Measurements from ENCODE around the gene HOXB5. TPM values are rescaled to one million over a fixed set of nuclear protein-coding genes. Genes with fewer than 3 reads are reported as not detected.
A peak's percentile ranks its signal among the peaks of the same experiment; 100 is the strongest.

HOXB5 gene
- total RNA-seq: 2.4 TPM

GRCh38 chr17:48593126-48593829, at the start of gene HOXB5:
TSS of gene HOXB5 (minus strand) at chr17:48593779. CDS start at chr17:48593682, 97 bp downstream.
- DNase-seq (ENCODE audit: low spot score) (no peak), ATAC-seq (no peak)
- intact Hi-C loops (cut with DNase I): loop anchor here (5.0 kb wide), 1 partner anchor 101 kb away; no protein-coding TSS in a partner anchor

- intact Hi-C loops (cut with DNase I): no loop called here
- ATAC-seq (no peak), DNase-seq (ENCODE audit: low spot score) (no peak)
These were observed 49.5 kb upstream of the HOXB5 start for GRCh38 chr17:48642843-48643696.

GRCh38 chr17:48642059-48642842, 48.7 kb upstream of the HOXB5 start:
- ATAC-seq (no peak), DNase-seq (ENCODE audit: low spot score) (no peak)
- intact Hi-C loops (cut with DNase I): no loop called here

GRCh38 chr17:48641541-48642058, 48.0 kb upstream of the HOXB5 start:
- intact Hi-C loops (cut with DNase I): no loop called here
- ATAC-seq (no peak), DNase-seq (ENCODE audit: low spot score) (no peak)

GRCh38 chr17:48640858-48641180, 47.2 kb upstream of the HOXB5 start:
- no peak for DNase-seq (ENCODE audit: low spot score)
- intact Hi-C loops (cut with DNase I): no loop called here

GRCh38 chr17:48639982-48640857, 46.6 kb upstream of the HOXB5 start:
- DNase-seq (ENCODE audit: low spot score) (no peak), ATAC-seq (no peak)
- intact Hi-C loops (cut with DNase I): no loop called here

More at GRCh38 chr17:48640858-48641180, 47.2 kb upstream of the HOXB5 start:
- ATAC-seq: no peak

GRCh38 chr17:48639136-48639535, 45.6 kb upstream of the HOXB5 start:
- ATAC-seq (no peak), DNase-seq (ENCODE audit: low spot score) (no peak)
- intact Hi-C loops (cut with DNase I): no loop called here

GRCh38 chr17:48637323-48638260, 44.0 kb upstream of the HOXB5 start:
- DNase-seq (ENCODE audit: low spot score) (no peak), ATAC-seq (no peak)
- intact Hi-C loops (cut with DNase I): no loop called here

- DNase-seq (ENCODE audit: low spot score): peak; percentile 82
- peak; percentile 60 for ATAC-seq
- intact Hi-C loops (cut with DNase I): no loop called here
These were observed 42.8 kb upstream of the HOXB5 start for GRCh38 chr17:48636177-48637018.

- ATAC-seq: no peak
- peak; percentile 44 for DNase-seq (ENCODE audit: low spot score)
- intact Hi-C loops (cut with DNase I): no loop called here
These were observed 41.1 kb upstream of the HOXB5 start for GRCh38 chr17:48634493-48635208.

GRCh38 chr17:48633266-48633677, 39.7 kb upstream of the HOXB5 start:
- intact Hi-C loops (cut with DNase I): no loop called here
- DNase-seq (ENCODE audit: low spot score) (peak; percentile 46), ATAC-seq (no peak)

- peak; percentile 4 for DNase-seq (ENCODE audit: low spot score)
- intact Hi-C loops (cut with DNase I): no loop called here
- ATAC-seq: no peak
These were observed 39.1 kb upstream of the HOXB5 start for GRCh38 chr17:48632579-48633265.

GRCh38 chr17:48631693-48632578, 38.4 kb upstream of the HOXB5 start:
- intact Hi-C loops (cut with DNase I): no loop called here
- ATAC-seq (no peak), DNase-seq (ENCODE audit: low spot score) (peak; percentile 17)

- no peak for ATAC-seq
- DNase-seq (ENCODE audit: low spot score): peak; percentile 48
- intact Hi-C loops (cut with DNase I): no loop called here
These were observed 37.5 kb upstream of the HOXB5 start for GRCh38 chr17:48630925-48631692.

Data from sciatic nerve (tissue), 2 donors.